Endothelial cell of umbilical vein (primary cell): ENCODE data around the gene HERPUD1. TPM values are rescaled to one million over a fixed set of nuclear protein-coding genes. Genes with fewer than 3 reads are reported as not detected.

Experiments
- BruUV-seq: library from RNA; stranded (reverse); fragments of 400-500 nt; replicated peaks from 2 replicates; lab custom pipeline; 2021; lab: Mats Ljungman, UMichigan
- CTCF ChIA-PET: fragments of 300-600, 350-600 bp; sonication (Branson Sonifier 250); formaldehyde crosslinking; loops from one replicate; lab custom pipeline; 2021; ENCODE audit warnings: antibody characterized with exemption, inconsistent platforms; lab: Charles Lee
- POLR2A ChIA-PET: fragments of 300-600, 350-600 bp; sonication (Branson Sonifier 250); formaldehyde crosslinking; loops from one replicate; lab custom pipeline; 2021; ENCODE audit warnings: antibody characterized with exemption, inconsistent platforms; lab: Charles Lee
- DNase-seq: peaks from one replicate; pipeline ENCODE4 v3.0.0-alpha.2; 2011; ENCODE audit warnings: low read depth, low spot score
- FAIRE-seq: peaks from 2 replicates; lab custom pipeline; 2011; peaks lifted over from hg19 to GRCh38; lab: Jason Lieb, UNC
- H2AFZ ChIP-seq: 2 replicates; pipeline ENCODE4 v1.6.0; 2012; ENCODE audit warnings: low read depth, low read length, control low read depth, inconsistent platforms
- H3K27ac ChIP-seq: 2 replicates; pipeline ENCODE4 v1.5.1; 2011; ENCODE audit warnings: low read depth, mild to moderate bottlenecking, control low read depth, low read length, moderate library complexity; ENCODE audit not compliant: insufficient read depth
- H3K27me3 ChIP-seq, 2 experiments: 2 replicates each; pipeline versions ENCODE4 v1.6.0 to v1.6.1; 2011; ENCODE audit warnings: low read length in 2 of 2, mixed read lengths in 1 of 2; ENCODE audit not compliant: control insufficient read depth in 2 of 2, insufficient read depth in 2 of 2
- H3K36me3 ChIP-seq, 2 experiments: 2 replicates in 1 of 2; 3 replicates in 1 of 2; pipeline ENCODE4 v1.5.1; 2011; ENCODE audit warnings: low read length in 2 of 2, mild to moderate bottlenecking in 1 of 2, moderate library complexity in 1 of 2; ENCODE audit not compliant: control insufficient read depth in 2 of 2, insufficient read depth in 2 of 2; ENCODE audit errors: extremely low read depth in 1 of 2
- H3K4me1 ChIP-seq: 3 replicates; pipeline ENCODE4 v1.5.1; 2011; ENCODE audit warnings: mild to moderate bottlenecking, low read length; ENCODE audit not compliant: control insufficient read depth, insufficient read depth; ENCODE audit errors: extremely low read depth
- H3K4me2 ChIP-seq: 2 replicates; pipeline ENCODE4 v1.6.1; 2011; ENCODE audit warnings: low read length, control low read depth, mixed read lengths; ENCODE audit not compliant: insufficient read depth
- H3K4me3 ChIP-seq, 3 experiments: fragments of 200-600 bp in 1 of 3; sonication (generic), shearing (Covaris generic) in 1 of 3; replicated peaks in 1 of 3; 2 replicates each; pipeline ENCODE4 v1.5.1; 2011 to 2016; ENCODE audit warnings: control low read depth in 3 of 3, low read length in 3 of 3, mild to moderate bottlenecking in 2 of 3, inconsistent platforms in 1 of 3, low read depth in 1 of 3, moderate library complexity in 1 of 3; ENCODE audit not compliant: insufficient read depth in 1 of 3
- H3K79me2 ChIP-seq: 2 replicates; pipeline ENCODE4 v1.6.0; 2012; ENCODE audit warnings: low read length, inconsistent platforms; ENCODE audit not compliant: control insufficient read depth, insufficient read depth
- H3K9ac ChIP-seq: replicated peaks from 2 replicates; pipeline ENCODE3; 2011; ENCODE audit warnings: low read length, control low read depth; ENCODE audit not compliant: insufficient read depth; ENCODE audit errors: extremely low read depth
- H3K9me1 ChIP-seq: replicated peaks from 3 replicates; pipeline ENCODE4 v1.6.0; 2011; ENCODE audit warnings: mild to moderate bottlenecking, low read length; ENCODE audit not compliant: control insufficient read depth, insufficient read depth; ENCODE audit errors: extremely low read depth
- H3K9me3 ChIP-seq: replicated peaks from 2 replicates; pipeline ENCODE4 v1.5.1; 2012; ENCODE audit warnings: low read length, inconsistent platforms; ENCODE audit not compliant: control insufficient read depth, insufficient read depth
- H4K20me1 ChIP-seq: replicated peaks from 2 replicates; pipeline ENCODE3; 2011; ENCODE audit warnings: mild to moderate bottlenecking, low read length; ENCODE audit not compliant: control insufficient read depth, insufficient read depth; ENCODE audit errors: extremely low read depth
- EZH2 ChIP-seq: IDR thresholded peaks from 2 replicates; pipeline ENCODE4 v1.6.1; 2012; ENCODE audit warnings: borderline replicate concordance, low read depth, mild to moderate bottlenecking, moderate library complexity, low read length, inconsistent platforms; ENCODE audit not compliant: severe bottlenecking
- FOS ChIP-seq: IDR thresholded peaks from 2 replicates; pipeline ENCODE4 v1.6.1; 2011; ENCODE audit warnings: mild to moderate bottlenecking, low read length, moderate library complexity, borderline replicate concordance; ENCODE audit not compliant: insufficient read depth
- GATA2 ChIP-seq: IDR thresholded peaks from 2 replicates; pipeline ENCODE4 v1.7.0; 2011; ENCODE audit warnings: low read depth, mild to moderate bottlenecking, moderate library complexity, mixed read lengths, low read length; ENCODE audit not compliant: insufficient read length, insufficient read depth
- JUN ChIP-seq: IDR thresholded peaks from 2 replicates; pipeline ENCODE4 v1.6.1; 2011; ENCODE audit warnings: borderline replicate concordance, low read depth; ENCODE audit not compliant: insufficient read length, insufficient read depth
- MYC ChIP-seq: IDR thresholded peaks from one replicate; pipeline ENCODE4 v1.6.1; 2011; ENCODE audit warnings: mild to moderate bottlenecking, low read depth, low read length
- POLR2A ChIP-seq: IDR thresholded peaks from 2 replicates; pipeline ENCODE4 v1.6.1; 2012; ENCODE audit warnings: low read depth, mild to moderate bottlenecking, control low read depth, low read length
- POLR2AphosphoS5 ChIP-seq: IDR thresholded peaks from 2 replicates; pipeline ENCODE4 v1.6.1; 2012; ENCODE audit warnings: low read depth, mild to moderate bottlenecking, control low read depth, low read length, moderate library complexity; ENCODE audit not compliant: insufficient read depth
- dilution Hi-C: fragments of 300-500 bp; cut with MboI; formaldehyde crosslinking; loops from one replicate; pipeline ENCODE4 v1.15.0; 2019; ENCODE audit warnings: low sequenced_read_pairs; ENCODE audit not compliant: extremely low pct_ligation_motif_present
- intact Hi-C: fragments of 100-400 bp; cut with micrococcal nuclease; formaldehyde crosslinking; loops from one replicate; pipeline ENCODE4 v1.10.0; 2022
- polyA plus RNA-seq, 4 experiments: library from polyadenylated mRNA; depleted of rRNA in 3 of 4; stranded (reverse) in 3 of 4; unstranded in 1 of 4; fragments of >200 nt; gene quantifications; 2 replicates each; pipeline versions ENCODE4 v1.2.1 to v1.2.3, GENCODE V29; 2011 to 2012; ENCODE audit warnings: missing spikeins in 1 of 4
- total RNA-seq: library from RNA; stranded (reverse); gene quantifications from 2 replicates; pipeline ENCODE4 v1.2.3, GENCODE V29; 2021
- TF ChIP-seq, protein P1 (sequence below): IDR thresholded peaks from 2 replicates; pipeline ENCODE4 v1.6.1; 2011; ENCODE audit not compliant: insufficient read depth, insufficient read length
- TF ChIP-seq, protein P2 (sequence below), 2 donors: IDR thresholded peaks; 1 replicate in 1 of 2; 2 replicates in 1 of 2; pipeline ENCODE4 v1.5.1; 2011; ENCODE audit warnings: low read length in 2 of 2, mild to moderate bottlenecking in 2 of 2, moderate library complexity in 2 of 2, control low read depth in 1 of 2, inconsistent platforms in 1 of 2, low read depth in 1 of 2; ENCODE audit not compliant: insufficient read depth in 1 of 2; ENCODE audit errors: extremely low read depth in 1 of 2

The HERPUD1 gene
- total and polyA plus RNA-seq, 2 donors (not counting 3 experiments of a cell fraction or from before 2014, with no cell fraction given) = 107 to 109 TPM

DNA sequence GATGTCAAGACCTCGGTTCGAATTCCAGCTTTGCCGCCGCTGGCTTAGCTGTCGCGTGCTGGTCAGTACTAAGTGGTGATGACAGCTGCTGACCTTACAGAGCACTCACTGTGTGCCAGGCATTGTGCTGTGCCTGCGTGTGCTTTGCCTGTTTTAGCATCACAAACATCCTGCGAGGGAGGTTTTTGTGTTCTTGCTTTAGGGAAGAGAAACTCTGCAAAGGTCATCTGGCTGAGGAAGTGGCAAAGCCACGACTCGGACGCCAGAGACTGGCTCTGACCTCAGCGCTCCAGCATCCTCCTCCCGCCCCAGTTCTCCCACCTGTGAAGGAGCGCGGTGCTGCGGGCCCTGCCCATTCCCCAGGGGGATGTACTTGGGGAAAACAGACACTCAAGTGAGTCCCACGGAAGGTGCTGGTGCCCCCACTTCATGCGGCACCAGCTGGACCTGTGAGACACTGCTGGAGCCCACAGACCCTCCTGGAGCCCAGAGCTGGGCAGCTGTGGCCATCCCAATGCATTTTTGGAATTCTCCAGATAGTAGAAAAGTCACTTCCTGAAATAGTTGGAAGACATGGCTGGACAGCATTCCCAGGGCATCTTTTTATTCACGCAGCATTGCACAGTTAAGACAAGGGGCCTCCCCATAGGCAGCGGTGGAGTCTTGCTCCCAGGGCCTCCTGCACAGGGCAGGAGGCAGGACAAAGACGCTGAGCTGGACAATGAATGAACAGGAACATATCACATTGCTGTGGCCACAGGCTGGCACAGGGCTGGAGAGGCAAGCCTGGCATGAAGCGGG lies 20.0 kb upstream of the HERPUD1 start:
- dilution Hi-C loops (no loop called here), intact Hi-C loops (no loop called here)
- H3K4me1 ChIP-seq = peaks cover 17% of the 10 kb centered on the region
- no peak overlapping the region for H3K9ac ChIP-seq
- H3K27me3 ChIP-seq = peaks cover 0 to 3% of the 10 kb centered on the region in 2 experiments
- no peak overlapping the region for H3K27ac ChIP-seq
- no peaks in the 10 kb centered on the region for H4K20me1 ChIP-seq
- ChIA-PET POLR2A (interaction anchor here (0.9 kb wide), 1 partner anchor 20 kb away, joined by 3 read pairs; the partner anchor contains the start of gene HERPUD1), CTCF (interaction anchor here (0.6 to 1.4 kb wide), 5 partner anchors 18 to 177 kb away, joined by 3 to 4 read pairs (median 3); no protein-coding TSS in a partner anchor)
- H3K9me3 ChIP-seq = no peaks in the 10 kb centered on the region
- H3K36me3 ChIP-seq = no peaks in the 10 kb centered on the region
- FAIRE-seq (no peak), DNase-seq (no peak)
- no peak overlapping the region for H3K4me2 ChIP-seq
- H3K9me1 ChIP-seq = no peaks in the 10 kb centered on the region
- H2AFZ ChIP-seq = no peak overlapping the region
- H3K4me3 ChIP-seq = no peak overlapping the region
- BruUV-seq = no TSS peak
- no peaks in the 10 kb centered on the region for H3K79me2 ChIP-seq
- TF ChIP-seq, protein P1, sequence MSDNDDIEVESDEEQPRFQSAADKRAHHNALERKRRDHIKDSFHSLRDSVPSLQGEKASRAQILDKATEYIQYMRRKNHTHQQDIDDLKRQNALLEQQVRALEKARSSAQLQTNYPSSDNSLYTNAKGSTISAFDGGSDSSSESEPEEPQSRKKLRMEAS = no peak
- TF ChIP-seq, protein P2, sequence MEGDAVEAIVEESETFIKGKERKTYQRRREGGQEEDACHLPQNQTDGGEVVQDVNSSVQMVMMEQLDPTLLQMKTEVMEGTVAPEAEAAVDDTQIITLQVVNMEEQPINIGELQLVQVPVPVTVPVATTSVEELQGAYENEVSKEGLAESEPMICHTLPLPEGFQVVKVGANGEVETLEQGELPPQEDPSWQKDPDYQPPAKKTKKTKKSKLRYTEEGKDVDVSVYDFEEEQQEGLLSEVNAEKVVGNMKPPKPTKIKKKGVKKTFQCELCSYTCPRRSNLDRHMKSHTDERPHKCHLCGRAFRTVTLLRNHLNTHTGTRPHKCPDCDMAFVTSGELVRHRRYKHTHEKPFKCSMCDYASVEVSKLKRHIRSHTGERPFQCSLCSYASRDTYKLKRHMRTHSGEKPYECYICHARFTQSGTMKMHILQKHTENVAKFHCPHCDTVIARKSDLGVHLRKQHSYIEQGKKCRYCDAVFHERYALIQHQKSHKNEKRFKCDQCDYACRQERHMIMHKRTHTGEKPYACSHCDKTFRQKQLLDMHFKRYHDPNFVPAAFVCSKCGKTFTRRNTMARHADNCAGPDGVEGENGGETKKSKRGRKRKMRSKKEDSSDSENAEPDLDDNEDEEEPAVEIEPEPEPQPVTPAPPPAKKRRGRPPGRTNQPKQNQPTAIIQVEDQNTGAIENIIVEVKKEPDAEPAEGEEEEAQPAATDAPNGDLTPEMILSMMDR (IDR thresholded peaks at IDR 0.05; ENCODE audit: extremely low read depth in 1 of 2, insufficient read depth in 1 of 2, low read depth in 1 of 2, low read length in 2 of 2) = no peak
- TF ChIP-seq EZH2 (no peak), MYC (no peak), JUN (no peak), POLR2A (no peak), GATA2 (no peak), POLR2AphosphoS5 (no peak), FOS (no peak)
